ENCODE data around the gene CLASP1.

DNA sequence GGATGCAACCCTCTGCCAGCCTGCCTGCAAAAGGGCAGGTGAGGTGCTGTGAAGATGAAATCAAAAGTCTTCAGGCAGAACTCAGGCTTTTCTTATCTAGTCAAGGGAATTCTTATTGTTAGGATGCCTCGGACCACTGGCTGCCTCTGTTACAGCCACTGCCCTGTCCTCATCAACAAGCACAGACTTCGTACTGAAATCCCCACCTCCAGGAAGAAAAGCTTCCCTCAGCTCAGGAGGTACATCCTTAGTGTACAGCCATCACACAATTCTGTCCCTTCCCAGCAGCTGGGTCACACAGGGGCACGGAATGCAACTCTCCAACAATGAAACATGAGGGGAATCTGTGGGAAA lies 128.6 kb downstream of the CLASP1 start:
- TF ChIP-seq, protein P1, sequence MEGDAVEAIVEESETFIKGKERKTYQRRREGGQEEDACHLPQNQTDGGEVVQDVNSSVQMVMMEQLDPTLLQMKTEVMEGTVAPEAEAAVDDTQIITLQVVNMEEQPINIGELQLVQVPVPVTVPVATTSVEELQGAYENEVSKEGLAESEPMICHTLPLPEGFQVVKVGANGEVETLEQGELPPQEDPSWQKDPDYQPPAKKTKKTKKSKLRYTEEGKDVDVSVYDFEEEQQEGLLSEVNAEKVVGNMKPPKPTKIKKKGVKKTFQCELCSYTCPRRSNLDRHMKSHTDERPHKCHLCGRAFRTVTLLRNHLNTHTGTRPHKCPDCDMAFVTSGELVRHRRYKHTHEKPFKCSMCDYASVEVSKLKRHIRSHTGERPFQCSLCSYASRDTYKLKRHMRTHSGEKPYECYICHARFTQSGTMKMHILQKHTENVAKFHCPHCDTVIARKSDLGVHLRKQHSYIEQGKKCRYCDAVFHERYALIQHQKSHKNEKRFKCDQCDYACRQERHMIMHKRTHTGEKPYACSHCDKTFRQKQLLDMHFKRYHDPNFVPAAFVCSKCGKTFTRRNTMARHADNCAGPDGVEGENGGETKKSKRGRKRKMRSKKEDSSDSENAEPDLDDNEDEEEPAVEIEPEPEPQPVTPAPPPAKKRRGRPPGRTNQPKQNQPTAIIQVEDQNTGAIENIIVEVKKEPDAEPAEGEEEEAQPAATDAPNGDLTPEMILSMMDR (optimal IDR thresholded peaks at IDR 0.05 in 1 of 3, IDR thresholded peaks at IDR 0.05 in 1 of 3, conservative IDR thresholded peaks at IDR 0.05 in 1 of 3; ENCODE audit: extremely low read depth in 1 of 3, insufficient read depth in 2 of 3, low read length in 3 of 3) = no peak
- TF ChIP-seq EZH2 (IDR thresholded peaks at IDR 0.05; ENCODE audit: low read length) = no peak

All from keratinocyte (primary cell).